Muscle layer of duodenum (tissue), 2 donors: Measurements from ENCODE around the gene STIM1.

Experiments used
- H3K27ac ChIP-seq: one replicate; pipeline ENCODE4 v1.7.0; 2013; ENCODE audit warnings: mild to moderate bottlenecking, low read length
- H3K27me3 ChIP-seq: one replicate; pipeline ENCODE4 v1.7.0; 2013; ENCODE audit warnings: low read depth, mild to moderate bottlenecking, control low read depth, low read length
- H3K36me3 ChIP-seq, 2 donors: one replicate each; pipeline ENCODE4 v1.7.0; 2013; ENCODE audit warnings: low read length in 2 of 2, control low read depth in 1 of 2, mild to moderate bottlenecking in 1 of 2; ENCODE audit not compliant: insufficient read depth in 2 of 2, control insufficient read depth in 1 of 2
- H3K4me1 ChIP-seq, 2 donors: one replicate each; pipeline ENCODE4 v1.7.0; 2013; ENCODE audit warnings: low read length in 2 of 2, mild to moderate bottlenecking in 2 of 2, control low read depth in 1 of 2, moderate library complexity in 1 of 2; ENCODE audit not compliant: insufficient read depth in 2 of 2, control insufficient read depth in 1 of 2
- H3K4me3 ChIP-seq, 2 donors: one replicate each; pipeline ENCODE4 v1.7.0; 2013; ENCODE audit warnings: low read length in 2 of 2, low read depth in 1 of 2, mild to moderate bottlenecking in 1 of 2
- H3K9me3 ChIP-seq, 2 donors: one replicate each; pipeline ENCODE4 v1.7.0; 2013; ENCODE audit warnings: low read length in 2 of 2, control low read depth in 1 of 2, mild to moderate bottlenecking in 1 of 2; ENCODE audit not compliant: control insufficient read depth in 1 of 2
- donor health status: healthy.

The STIM1 gene

GRCh38 chr11:3969200-3969599 lies 113.7 kb downstream of the STIM1 start:
- Histone ChIP-seq H3K4me3 (no peak overlapping the region), H3K36me3 (no peaks in the 10 kb centered on the region), H3K9me3 (no peaks in the 10 kb centered on the region), H3K27ac (no peak overlapping the region), H3K27me3 (no peaks in the 10 kb centered on the region), H3K4me1 (no peaks in the 10 kb centered on the region)

- H3K36me3 ChIP-seq: no peaks in the 10 kb centered on the region
- no peaks in the 10 kb centered on the region for H3K4me1 ChIP-seq
- no peaks in the 10 kb centered on the region for H3K27me3 ChIP-seq
- no peak overlapping the region for H3K4me3 ChIP-seq
- no peak overlapping the region for H3K27ac ChIP-seq
- no peaks in the 10 kb centered on the region for H3K9me3 ChIP-seq
These were observed 114.1 kb downstream of the STIM1 start for GRCh38 chr11:3969613-3970012.

- no peaks in the 10 kb centered on the region for H3K9me3 ChIP-seq
- no peak overlapping the region for H3K27ac ChIP-seq
- H3K4me3 ChIP-seq: no peak overlapping the region
- H3K27me3 ChIP-seq: no peaks in the 10 kb centered on the region
- H3K4me1 ChIP-seq: no peaks in the 10 kb centered on the region
- no peaks in the 10 kb centered on the region for H3K36me3 ChIP-seq
These were observed 114.6 kb downstream of the STIM1 start for GRCh38 chr11:3970108-3970507.

- Histone ChIP-seq H3K4me3 (no peak overlapping the region), H3K27ac (no peak overlapping the region), H3K4me1 (no peaks in the 10 kb centered on the region), H3K36me3 (no peaks in the 10 kb centered on the region), H3K9me3 (no peaks in the 10 kb centered on the region), H3K27me3 (no peaks in the 10 kb centered on the region)
These were observed 116.4 kb downstream of the STIM1 start for GRCh38 chr11:3971756-3972404.

GRCh38 chr11:3972431-3972830 lies 117.0 kb downstream of the STIM1 start:
- Histone ChIP-seq H3K4me3 (no peak overlapping the region), H3K4me1 (no peaks in the 10 kb centered on the region), H3K27ac (no peak overlapping the region)

GRCh38 chr11:3977078-3977477 lies 121.6 kb downstream of the STIM1 start:
- Histone ChIP-seq H3K27me3 (no peaks in the 10 kb centered on the region), H3K36me3 (no peaks in the 10 kb centered on the region), H3K27ac (no peak overlapping the region), H3K4me3 (no peak overlapping the region), H3K4me1 (no peaks in the 10 kb centered on the region), H3K9me3 (no peaks in the 10 kb centered on the region)

More at GRCh38 chr11:3972431-3972830, 117.0 kb downstream of the STIM1 start:
- Histone ChIP-seq H3K27me3 (no peaks in the 10 kb centered on the region), H3K36me3 (no peaks in the 10 kb centered on the region), H3K9me3 (no peaks in the 10 kb centered on the region)

- Histone ChIP-seq H3K27ac (no peak overlapping the region), H3K4me3 (no peak overlapping the region), H3K36me3 (no peaks in the 10 kb centered on the region), H3K9me3 (no peaks in the 10 kb centered on the region), H3K27me3 (no peaks in the 10 kb centered on the region), H3K4me1 (peaks cover 15 to 17% of the 10 kb centered on the region in 2 donors)
These were observed 125.7 kb downstream of the STIM1 start for GRCh38 chr11:3981084-3981633.

- Histone ChIP-seq H3K36me3 (no peaks in the 10 kb centered on the region), H3K27ac (no peak overlapping the region), H3K4me3 (no peak overlapping the region), H3K4me1 (peaks cover 15 to 19% of the 10 kb centered on the region in 2 donors), H3K27me3 (no peaks in the 10 kb centered on the region), H3K9me3 (no peaks in the 10 kb centered on the region)
These were observed 127.0 kb downstream of the STIM1 start for GRCh38 chr11:3982431-3982830.

- Histone ChIP-seq H3K9me3 (no peaks in the 10 kb centered on the region), H3K27ac (no peak overlapping the region), H3K4me1 (peaks cover 15 to 25% of the 10 kb centered on the region in 2 donors)
These were observed 127.6 kb downstream of the STIM1 start for GRCh38 chr11:3983101-3983500.

GRCh38 chr11:3984896-3985295 lies 129.4 kb downstream of the STIM1 start:
- Histone ChIP-seq H3K4me1 (peaks cover 15 to 26% of the 10 kb centered on the region in 2 donors), H3K9me3 (no peaks in the 10 kb centered on the region), H3K27ac (no peak overlapping the region), H3K27me3 (no peaks in the 10 kb centered on the region), H3K36me3 (no peaks in the 10 kb centered on the region), H3K4me3 (no peak overlapping the region)

More at GRCh38 chr11:3983101-3983500, 127.6 kb downstream of the STIM1 start:
- no peaks in the 10 kb centered on the region for H3K27me3 ChIP-seq
- no peak overlapping the region for H3K4me3 ChIP-seq
- H3K36me3 ChIP-seq: no peaks in the 10 kb centered on the region

- H3K27ac ChIP-seq: no peak overlapping the region
- H3K4me1 ChIP-seq: peaks cover 15 to 26% of the 10 kb centered on the region in 2 donors
- no peaks in the 10 kb centered on the region for H3K9me3 ChIP-seq
- no peaks in the 10 kb centered on the region for H3K27me3 ChIP-seq
- no peak overlapping the region for H3K4me3 ChIP-seq
- no peaks in the 10 kb centered on the region for H3K36me3 ChIP-seq
These were observed 130.2 kb downstream of the STIM1 start for GRCh38 chr11:3985631-3986030.

- Histone ChIP-seq H3K4me1 (peaks cover 15 to 28% of the 10 kb centered on the region in 2 donors), H3K36me3 (no peaks in the 10 kb centered on the region)
These were observed 130.8 kb downstream of the STIM1 start for GRCh38 chr11:3986301-3986700.

More at GRCh38 chr11:3986301-3986700, 130.8 kb downstream of the STIM1 start:
- H3K27me3 ChIP-seq: no peaks in the 10 kb centered on the region
- no peak overlapping the region for H3K27ac ChIP-seq
- no peak overlapping the region for H3K4me3 ChIP-seq
- no peaks in the 10 kb centered on the region for H3K9me3 ChIP-seq
